ENCODE results near the gene DOCK8. TPM values are rescaled to one million over a fixed set of nuclear protein-coding genes. Genes with fewer than 3 reads are reported as not detected.

The DOCK8 gene
- total and polyA plus RNA-seq, 2 of the 4 experiments (the other 2 are of a cell fraction), result not detected

GRCh38 chr9:396396-396795 is 181.7 kb downstream of the DOCK8 start:
- no peak overlapping the region for H3K18ac ChIP-seq (ENCODE audit: low read depth, low read length)
- BruUV-seq (replicated peaks), result no TSS peak
- H4K5ac ChIP-seq (ENCODE audit: low read depth, low read length), result no peak overlapping the region
- H3K23ac ChIP-seq (ENCODE audit: low read depth, low read length), result no peak overlapping the region
- no peak overlapping the region for H2AK5ac ChIP-seq (ENCODE audit: low read depth, low read length)
- no peak overlapping the region for H4K8ac ChIP-seq (ENCODE audit: low read depth in 2 of 2, low read length in 2 of 2)
- DNase-seq, result no peak
- no peaks in the 10 kb centered on the region for H3K36me3 ChIP-seq (ENCODE audit: control insufficient read depth, insufficient read depth, low read length)
- H2AK9ac ChIP-seq (replicated peaks; ENCODE audit: low read depth, low read length, poor library complexity), result no peak overlapping the region
- H3K9me1 ChIP-seq (ENCODE audit: insufficient read depth, low read length), result no peaks in the 10 kb centered on the region
- no peak overlapping the region for H3K14ac ChIP-seq (replicated peaks; ENCODE audit: low read depth, low read length)
- H2AFZ ChIP-seq (replicated peaks; ENCODE audit: low read length, poor library complexity), result peak overlapping the region; percentile 29
- H3K4me1 ChIP-seq (ENCODE audit: control insufficient read depth, insufficient read depth, low read length), result no peaks in the 10 kb centered on the region
- H2BK15ac ChIP-seq (ENCODE audit: low read depth, low read length), result no peak overlapping the region
- H2BK5ac ChIP-seq (ENCODE audit: low read depth, low read length, poor library complexity, severe bottlenecking), result no peak overlapping the region
- in situ Hi-C loops (cut with MboI; ENCODE audit: low sequenced_read_pairs) (no loop called here), dilution Hi-C loops (cut with HindIII; ENCODE audit: low sequenced_read_pairs, unreplicated experiment) (no loop called here), intact Hi-C loops (cut with micrococcal nuclease) (no loop called here)
- H3K79me1 ChIP-seq (ENCODE audit: low read depth in 1 of 2, low read length in 2 of 2), result no peaks in the 10 kb centered on the region
- H2BK120ac ChIP-seq (ENCODE audit: low read depth, low read length), result no peak overlapping the region
- no peak overlapping the region for H3K56ac ChIP-seq (ENCODE audit: extremely low read depth, insufficient read depth, low read length)
- no peaks in the 10 kb centered on the region for H3K9me3 ChIP-seq (ENCODE audit: control insufficient read depth, insufficient read depth, low read length)
- H3K27me3 ChIP-seq (ENCODE audit: control insufficient read depth, insufficient read depth, low read length), result no peaks in the 10 kb centered on the region
- no peak overlapping the region for H3K4me2 ChIP-seq (ENCODE audit: low read depth, low read length)
- TF ChIP-seq MAFK (IDR thresholded peaks at IDR 0.05; ENCODE audit: low read depth, low read length) (no peak), RCOR1 (IDR thresholded peaks at IDR 0.05; ENCODE audit: insufficient replicate concordance, low read length) (no peak), RFX5 (IDR thresholded peaks at IDR 0.05; ENCODE audit: low read depth, low read length) (no peak), NFE2L2 (IDR thresholded peaks at IDR 0.05; ENCODE audit: low read depth, low read length) (no peak), BHLHE40 (IDR thresholded peaks at IDR 0.05; ENCODE audit: low read depth, low read length) (no peak), MAZ (IDR thresholded peaks at IDR 0.05; ENCODE audit: borderline replicate concordance, low read depth, low read length) (no peak), MXI1 (IDR thresholded peaks at IDR 0.05; ENCODE audit: borderline replicate concordance, low read depth, low read length) (no peak), CHD1 (IDR thresholded peaks at IDR 0.05; ENCODE audit: low read depth, low read length) (no peak), CEBPB (IDR thresholded peaks at IDR 0.05; ENCODE audit: low read depth, low read length) (no peak)
- TF ChIP-seq, protein P1, sequence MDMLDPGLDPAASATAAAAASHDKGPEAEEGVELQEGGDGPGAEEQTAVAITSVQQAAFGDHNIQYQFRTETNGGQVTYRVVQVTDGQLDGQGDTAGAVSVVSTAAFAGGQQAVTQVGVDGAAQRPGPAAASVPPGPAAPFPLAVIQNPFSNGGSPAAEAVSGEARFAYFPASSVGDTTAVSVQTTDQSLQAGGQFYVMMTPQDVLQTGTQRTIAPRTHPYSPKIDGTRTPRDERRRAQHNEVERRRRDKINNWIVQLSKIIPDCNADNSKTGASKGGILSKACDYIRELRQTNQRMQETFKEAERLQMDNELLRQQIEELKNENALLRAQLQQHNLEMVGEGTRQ (IDR thresholded peaks at IDR 0.05; ENCODE audit: low read depth, low read length), result no peak
- TF ChIP-seq, protein P2, sequence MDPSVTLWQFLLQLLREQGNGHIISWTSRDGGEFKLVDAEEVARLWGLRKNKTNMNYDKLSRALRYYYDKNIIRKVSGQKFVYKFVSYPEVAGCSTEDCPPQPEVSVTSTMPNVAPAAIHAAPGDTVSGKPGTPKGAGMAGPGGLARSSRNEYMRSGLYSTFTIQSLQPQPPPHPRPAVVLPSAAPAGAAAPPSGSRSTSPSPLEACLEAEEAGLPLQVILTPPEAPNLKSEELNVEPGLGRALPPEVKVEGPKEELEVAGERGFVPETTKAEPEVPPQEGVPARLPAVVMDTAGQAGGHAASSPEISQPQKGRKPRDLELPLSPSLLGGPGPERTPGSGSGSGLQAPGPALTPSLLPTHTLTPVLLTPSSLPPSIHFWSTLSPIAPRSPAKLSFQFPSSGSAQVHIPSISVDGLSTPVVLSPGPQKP (IDR thresholded peaks at IDR 0.05; ENCODE audit: borderline replicate concordance, low read depth, low read length), result no peak
- WGBS, 2 experiments (ENCODE audit: extremely low coverage in 2 of 2, insufficient read length in 1 of 2), result 70% methylated on average over 2 of the region's 3 CpGs; no CpG with 5 or more reads in 1 of the 2 experiments
- POLR2A ChIA-PET (ENCODE audit: unreplicated experiment), result no interaction called here
- no peak for ATAC-seq (ENCODE audit: low read depth)
- no peak overlapping the region for H4K91ac ChIP-seq (ENCODE audit: insufficient read depth, low read depth, low read length)
- H3K4me3 ChIP-seq (ENCODE audit: insufficient read depth, low read depth, low read length), result no peak overlapping the region
- no peak overlapping the region for H3K27ac ChIP-seq (ENCODE audit: insufficient read depth, low read length)
- H3K9ac ChIP-seq (ENCODE audit: low read depth, low read length), result no peak overlapping the region
- no peak overlapping the region for H2BK20ac ChIP-seq (ENCODE audit: low read depth, low read length)
- H4K20me1 ChIP-seq (ENCODE audit: insufficient read depth, low read length), result no peaks in the 10 kb centered on the region
- no peak overlapping the region for H3K4ac ChIP-seq (ENCODE audit: low read depth, low read length)
- CTCF ChIA-PET, result interaction anchor here (1.1 kb wide), 1 partner anchor 9 kb away, joined by 7 read pairs; no protein-coding TSS in a partner anchor
